Astrocyte of the spinal cord (primary cell): ENCODE measurements around the gene HYAL2.

ENCODE experiments used
- DNase-seq: peaks from one replicate; pipeline ENCODE4 v3.0.0; 2011; ENCODE audit warnings: low read depth, low spot score
- H3K4me3 ChIP-seq: 2 replicates; pipeline ENCODE4 v1.5.1; 2011; ENCODE audit warnings: low read depth, mild to moderate bottlenecking, low read length, moderate library complexity
- in situ Hi-C: cut with HindIII; loops from 2 replicates; pipeline ENCODE4 v1.10.0; 2017; ENCODE audit warnings: low sequenced_read_pairs
- TF ChIP-seq, protein P1 (sequence below): IDR thresholded peaks from 2 replicates; pipeline ENCODE4 v1.5.1; 2012; ENCODE audit warnings: low read depth, mild to moderate bottlenecking, low read length, inconsistent platforms

HYAL2 gene

GRCh38 chr3:50341996-50342650 lies 19.6 kb upstream of the HYAL2 start:
- in situ Hi-C loops, result no loop called here
- TF ChIP-seq, protein P1, sequence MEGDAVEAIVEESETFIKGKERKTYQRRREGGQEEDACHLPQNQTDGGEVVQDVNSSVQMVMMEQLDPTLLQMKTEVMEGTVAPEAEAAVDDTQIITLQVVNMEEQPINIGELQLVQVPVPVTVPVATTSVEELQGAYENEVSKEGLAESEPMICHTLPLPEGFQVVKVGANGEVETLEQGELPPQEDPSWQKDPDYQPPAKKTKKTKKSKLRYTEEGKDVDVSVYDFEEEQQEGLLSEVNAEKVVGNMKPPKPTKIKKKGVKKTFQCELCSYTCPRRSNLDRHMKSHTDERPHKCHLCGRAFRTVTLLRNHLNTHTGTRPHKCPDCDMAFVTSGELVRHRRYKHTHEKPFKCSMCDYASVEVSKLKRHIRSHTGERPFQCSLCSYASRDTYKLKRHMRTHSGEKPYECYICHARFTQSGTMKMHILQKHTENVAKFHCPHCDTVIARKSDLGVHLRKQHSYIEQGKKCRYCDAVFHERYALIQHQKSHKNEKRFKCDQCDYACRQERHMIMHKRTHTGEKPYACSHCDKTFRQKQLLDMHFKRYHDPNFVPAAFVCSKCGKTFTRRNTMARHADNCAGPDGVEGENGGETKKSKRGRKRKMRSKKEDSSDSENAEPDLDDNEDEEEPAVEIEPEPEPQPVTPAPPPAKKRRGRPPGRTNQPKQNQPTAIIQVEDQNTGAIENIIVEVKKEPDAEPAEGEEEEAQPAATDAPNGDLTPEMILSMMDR, result no peak
- H3K4me3 ChIP-seq, result no peak overlapping the region
- DNase-seq, result no peak

DNA sequence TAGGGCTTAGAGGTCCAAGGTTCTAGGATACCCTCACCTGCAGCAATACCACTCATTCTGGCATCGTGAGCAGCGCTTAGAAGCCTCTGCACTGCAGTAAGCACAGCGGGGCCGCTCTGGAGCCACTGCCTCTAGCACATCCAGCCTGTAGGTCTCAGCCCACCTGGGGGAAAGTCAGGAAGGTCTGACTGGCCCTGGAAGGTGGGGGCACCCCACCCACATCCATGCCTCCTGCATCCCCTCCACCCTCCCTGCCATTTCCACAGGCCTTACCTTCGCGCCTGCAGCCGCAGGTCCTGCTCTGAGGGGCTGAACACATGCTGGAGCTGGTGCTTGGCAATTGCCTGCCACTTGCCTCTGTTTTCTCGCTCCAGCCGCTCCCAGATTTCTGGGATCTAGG lies 19.0 kb upstream of the HYAL2 start:
- TF ChIP-seq, protein P1, result no peak
- no peak for DNase-seq
- in situ Hi-C loops, result no loop called here
- peak overlapping the region; percentile 31 for H3K4me3 ChIP-seq

- no peak for DNase-seq
- in situ Hi-C loops, result no loop called here
- peak within 1 kb of the TSS; percentile 31 for H3K4me3 ChIP-seq
Observed at GRCh38 chr3:50340448-50341329, 18.1 kb upstream of the HYAL2 start, which contains the start of gene RASSF1. Gene RASSF1, minus strand, starts transcription at chr3:50340836. Its CDS starts 31 bp downstream, at chr3:50340805.

DNA sequence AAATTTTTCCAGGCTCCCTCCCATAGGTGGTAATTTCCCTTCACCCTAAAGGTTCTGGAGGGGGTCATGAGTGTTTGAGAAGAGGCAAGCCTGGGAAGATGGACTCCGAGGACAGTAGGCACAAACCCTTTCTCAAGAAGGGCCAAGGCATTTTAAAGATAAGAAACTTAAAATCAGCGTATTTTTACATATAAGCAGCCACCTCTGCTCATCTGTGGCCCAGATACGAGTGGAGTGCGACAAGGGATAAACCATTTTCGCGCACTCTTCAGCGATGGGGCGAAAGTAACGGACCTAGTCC lies 17.6 kb upstream of the HYAL2 start:
- H3K4me3 ChIP-seq, result peak overlapping the region; percentile 31
- TF ChIP-seq, protein P1, result no peak
- in situ Hi-C loops, result no loop called here
- no peak for DNase-seq

More at GRCh38 chr3:50340448-50341329, 18.1 kb upstream of the HYAL2 start, which contains the start of gene RASSF1:
- TF ChIP-seq, protein P1, result no peak

- peak; percentile 22 for DNase-seq
- peak overlapping the region; percentile 31 for H3K4me3 ChIP-seq
- TF ChIP-seq, protein P1, result no peak
- in situ Hi-C loops, result no loop called here
Observed at GRCh38 chr3:50339485-50340146, 17.1 kb upstream of the HYAL2 start.

GRCh38 chr3:50338965-50339364 lies 16.4 kb upstream of the HYAL2 start:
- no peak overlapping the region for H3K4me3 ChIP-seq
- in situ Hi-C loops, result no loop called here
- no peak for DNase-seq
- TF ChIP-seq, protein P1, result no peak
